PC-9 (cell line): ENCODE results near the gene BCL11A.

Experiments
- CTCF ChIP-seq: fragments of 200-600 bp; sonication (generic); conservative IDR thresholded peaks from 2 replicates; pipeline ENCODE4 v1.6.1; 2017; ENCODE audit warnings: mixed run types, antibody characterized with exemption, mild to moderate bottlenecking, moderate library complexity
- EZH2 ChIP-seq: fragments of 200-600 bp; sonication (generic); IDR thresholded peaks from 2 replicates; pipeline ENCODE4 v1.8.0; 2017; ENCODE audit warnings: antibody characterized with exemption, low read depth

DNA sequence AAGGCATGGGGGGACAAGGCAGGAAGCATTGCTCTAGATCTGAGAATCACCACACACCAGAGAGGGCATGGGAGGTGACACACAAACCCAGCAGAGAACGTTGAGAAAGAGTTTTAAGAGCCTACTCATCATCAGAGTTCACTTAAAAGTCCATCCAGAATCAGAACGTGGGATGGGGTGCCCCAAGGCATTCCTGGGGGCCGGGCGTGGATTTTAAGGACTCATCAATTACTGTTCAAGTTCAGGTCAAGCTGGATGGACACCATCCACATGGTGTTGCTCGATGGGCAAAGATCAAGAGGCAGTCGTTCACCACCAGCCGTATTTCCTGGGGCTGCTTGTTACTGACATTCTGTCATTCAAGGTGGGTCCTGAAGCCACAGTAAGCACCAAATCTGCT is 34.9 kb downstream of the BCL11A start:
- TF ChIP-seq CTCF = no peak
- no peak for TF ChIP-seq EZH2
